Melanocyte of skin (primary cell): ENCODE measurements around the gene HESX1. TPM values are rescaled to one million over a fixed set of nuclear protein-coding genes. Genes with fewer than 3 reads are reported as not detected.

ENCODE experiments used
- total RNA-seq, 2 donors: library from RNA; depleted of rRNA; stranded (reverse); fragments of >200 nt; gene quantifications; 2 replicates each; pipeline ENCODE4 v1.2.3, GENCODE V29; 2012

HESX1 gene
- total RNA-seq = under 1 TPM in 1 of 2 donors, not detected in 1; 0.34 TPM

GRCh38 chr3:57199895-57200297, at the start of gene HESX1:
Gene HESX1 (minus strand): TSS chr3:57199978. CDS start chr3:57199918, 60 bp downstream.

GRCh38 chr3:57227204-57227929, 27.6 kb upstream of the HESX1 start, which contains the start of gene APPL1:
Gene APPL1 (plus strand): TSS chr3:57227729. CDS start chr3:57227884, 155 bp downstream.

GRCh38 chr3:57164657-57165573, 34.9 kb downstream of the HESX1 start, which contains the start of gene IL17RD:
Gene IL17RD (minus strand): TSS chr3:57165353. CDS start chr3:57165286, 67 bp downstream.

Other genes starting within 250 kb of the HESX1 start
- gene SPATA12, start 139.3 kb downstream of the HESX1 start, total RNA-seq = not detected
- under 1 TPM; 0.33 to 0.69 TPM for gene IL17RD, start 34.6 kb downstream of the HESX1 start, total RNA-seq
- gene APPL1, start 27.8 kb upstream of the HESX1 start, total RNA-seq = 10 to 100 TPM; 27.3 to 28.2 TPM
- gene ASB14, start 92.7 kb upstream of the HESX1 start, total RNA-seq = not detected